Right renal pelvis (tissue), 4 donors: ENCODE measurements around the gene TMCC1. TPM values are rescaled to one million over a fixed set of nuclear protein-coding genes. Genes with fewer than 3 reads are reported as not detected.
A peak's percentile ranks its signal among the peaks of the same experiment; 100 is the strongest.
"Not testable (repeated sequence)": the region's sequence is repeated elsewhere in the genome, so short reads cannot be mapped to it uniquely, and the experiment has no call there.

Source experiments
- DNase-seq, 4 donors: peaks; one replicate each; pipeline ENCODE4 v3.0.0-alpha.2; 2013; ENCODE audit warnings: low read depth in 4 of 4, low spot score in 3 of 4, missing footprints in 1 of 4
- polyA plus RNA-seq, 4 donors: library from polyadenylated mRNA; unstranded; fragments of 120-200 nt; gene quantifications; one replicate each; pipeline ENCODE4 v1.2.1, GENCODE V29; 2013; ENCODE audit not compliant: insufficient read length in 4 of 4

The TMCC1 gene
- polyA plus RNA-seq, 4 donors: 24.5 to 27.6 (median 26.3) TPM

- no peak for DNase-seq
These were observed 236.1 kb downstream of the TMCC1 start for GRCh38 chr3:129657261-129658046.

- no peak for DNase-seq
These were observed 236.8 kb downstream of the TMCC1 start for GRCh38 chr3:129656659-129657247.

- DNase-seq: no peak
These were observed 238.2 kb downstream of the TMCC1 start for GRCh38 chr3:129655291-129655700.

GRCh38 chr3:129654131-129654530 lies 239.4 kb downstream of the TMCC1 start:
- no peak for DNase-seq

GRCh38 chr3:129653019-129653418 lies 240.5 kb downstream of the TMCC1 start:
- no peak for DNase-seq

GRCh38 chr3:129651435-129652202 lies 241.9 kb downstream of the TMCC1 start:
- no peak for DNase-seq

- DNase-seq: peak in 2 of 4 donors; percentile 38 to 50
These were observed 243.1 kb downstream of the TMCC1 start for GRCh38 chr3:129650256-129650872.

GRCh38 chr3:129648391-129648790 lies 245.1 kb downstream of the TMCC1 start:
- DNase-seq: no peak

- DNase-seq: no peak
These were observed 248.2 kb downstream of the TMCC1 start for GRCh38 chr3:129645286-129645685.

GRCh38 chr3:129644836-129645235 lies 248.7 kb downstream of the TMCC1 start:
- no peak for DNase-seq

- not testable (repeated sequence) for DNase-seq
These were observed 251.8 kb downstream of the TMCC1 start for GRCh38 chr3:129641567-129642260.

GRCh38 chr3:129640985-129641384 lies 252.5 kb downstream of the TMCC1 start:
- not testable (repeated sequence) for DNase-seq

- DNase-seq: no peak
These were observed 255.0 kb downstream of the TMCC1 start for GRCh38 chr3:129638481-129638880.

GRCh38 chr3:129636082-129636481 lies 257.4 kb downstream of the TMCC1 start:
- no peak for DNase-seq

- DNase-seq: no peak
These were observed 257.9 kb downstream of the TMCC1 start for GRCh38 chr3:129635656-129636055.

- DNase-seq: no peak
These were observed 259.6 kb downstream of the TMCC1 start for GRCh38 chr3:129633751-129634481.

GRCh38 chr3:129632977-129633376 lies 260.5 kb downstream of the TMCC1 start:
- DNase-seq: no peak

GRCh38 chr3:129632556-129632955 lies 261.0 kb downstream of the TMCC1 start:
- DNase-seq: no peak

- no peak for DNase-seq
These were observed 261.5 kb downstream of the TMCC1 start for GRCh38 chr3:129632056-129632455.

GRCh38 chr3:129629011-129629410 lies 264.5 kb downstream of the TMCC1 start:
- DNase-seq: no peak
